NCI-H226 (cell line): Measurements from ENCODE around the gene EDA.

Experiments
- DNase-seq: peaks from one replicate; pipeline ENCODE4 v3.0.0-alpha.2; 2015

The EDA gene

GRCh38 chrX:70030301-70030767 is 414.4 kb downstream of the EDA start:
- peak; percentile 22 for DNase-seq

DNA sequence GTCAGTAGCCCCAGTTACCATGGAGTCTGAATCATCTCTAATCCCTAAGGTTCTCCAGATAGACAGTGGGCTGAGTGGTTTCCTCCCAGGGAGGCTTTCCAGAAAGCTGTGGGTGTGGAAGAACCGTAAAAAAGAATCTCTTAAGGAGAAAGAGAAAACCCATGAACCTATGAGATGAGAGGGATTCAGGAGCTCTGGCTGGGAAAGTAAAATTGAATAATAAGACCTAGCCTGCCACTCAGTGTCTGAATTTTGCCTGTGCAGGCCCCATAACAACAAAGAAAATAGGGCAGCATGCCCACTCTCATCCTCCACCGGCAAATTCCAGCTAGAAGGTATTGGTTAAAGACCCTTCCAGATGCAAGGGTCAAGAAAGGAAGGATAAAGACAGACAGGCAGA is 416.9 kb downstream of the EDA start:
- DNase-seq, result no peak

- DNase-seq, result no peak
Observed at GRCh38 chrX:70033348-70034051, 417.6 kb downstream of the EDA start.

- no peak for DNase-seq
Observed at GRCh38 chrX:70034646-70035045, 418.7 kb downstream of the EDA start.

DNA sequence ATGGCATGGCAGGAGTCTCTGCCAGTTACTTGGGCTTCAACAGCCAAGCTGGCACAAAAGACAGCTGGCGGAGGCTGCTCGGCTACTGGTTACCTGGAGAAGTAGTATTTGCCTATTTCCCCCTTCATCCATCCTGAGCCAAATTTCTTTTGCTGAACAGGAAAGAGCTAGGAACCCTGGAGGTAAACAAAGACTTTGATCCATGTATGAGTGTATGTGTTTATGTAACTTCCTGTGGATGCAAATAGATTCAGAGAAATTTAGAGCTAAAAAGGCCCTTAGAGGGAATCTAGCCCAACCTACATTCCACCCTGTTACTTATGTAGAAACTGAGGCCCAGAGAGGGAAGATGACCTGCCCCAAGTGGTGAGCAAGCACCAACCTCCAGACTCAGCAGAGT is 422.6 kb downstream of the EDA start:
- no peak for DNase-seq

DNA sequence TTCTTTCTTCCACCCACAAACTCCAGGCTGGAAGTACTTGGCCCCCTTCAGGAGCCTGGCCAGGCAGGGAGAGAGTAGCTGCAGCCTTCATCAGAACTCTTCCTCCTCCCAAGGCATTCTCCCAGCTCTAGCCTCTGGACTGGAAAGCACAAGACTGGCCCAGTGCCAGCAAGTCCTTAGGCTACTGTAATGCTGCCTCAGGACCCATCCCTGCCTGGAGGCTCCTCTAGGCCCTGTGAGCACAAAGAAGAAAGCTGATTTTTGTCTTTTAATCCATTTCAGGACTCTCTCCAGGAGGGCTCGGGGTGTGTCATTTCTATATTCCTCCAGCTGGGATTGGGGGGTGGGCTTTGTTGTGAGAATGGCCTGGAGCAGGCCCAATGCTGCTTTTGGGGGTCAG is 423.0 kb downstream of the EDA start:
- DNase-seq, result no peak

GRCh38 chrX:70039758-70040157 is 423.8 kb downstream of the EDA start:
- DNase-seq, result no peak

DNA sequence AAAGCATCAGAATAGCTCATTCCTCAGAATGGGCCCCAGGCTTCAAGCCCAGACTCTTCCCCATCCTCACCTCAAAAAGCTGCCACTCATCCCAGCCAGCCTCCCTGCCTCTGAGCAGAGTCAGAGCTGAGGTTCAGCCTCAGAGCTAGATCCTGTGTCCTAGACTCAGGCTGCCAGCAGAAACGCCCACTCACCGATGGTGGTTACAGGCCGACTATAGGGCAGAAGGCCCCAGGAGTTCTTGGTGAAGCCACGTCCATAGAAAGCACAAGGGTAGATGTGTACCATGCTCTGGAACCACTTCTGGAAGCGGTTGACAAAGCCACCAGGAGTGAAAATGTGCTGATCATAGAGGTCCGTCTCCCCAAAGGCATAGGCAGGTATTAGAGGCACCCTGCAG is 426.1 kb downstream of the EDA start:
- DNase-seq, result no peak

DNA sequence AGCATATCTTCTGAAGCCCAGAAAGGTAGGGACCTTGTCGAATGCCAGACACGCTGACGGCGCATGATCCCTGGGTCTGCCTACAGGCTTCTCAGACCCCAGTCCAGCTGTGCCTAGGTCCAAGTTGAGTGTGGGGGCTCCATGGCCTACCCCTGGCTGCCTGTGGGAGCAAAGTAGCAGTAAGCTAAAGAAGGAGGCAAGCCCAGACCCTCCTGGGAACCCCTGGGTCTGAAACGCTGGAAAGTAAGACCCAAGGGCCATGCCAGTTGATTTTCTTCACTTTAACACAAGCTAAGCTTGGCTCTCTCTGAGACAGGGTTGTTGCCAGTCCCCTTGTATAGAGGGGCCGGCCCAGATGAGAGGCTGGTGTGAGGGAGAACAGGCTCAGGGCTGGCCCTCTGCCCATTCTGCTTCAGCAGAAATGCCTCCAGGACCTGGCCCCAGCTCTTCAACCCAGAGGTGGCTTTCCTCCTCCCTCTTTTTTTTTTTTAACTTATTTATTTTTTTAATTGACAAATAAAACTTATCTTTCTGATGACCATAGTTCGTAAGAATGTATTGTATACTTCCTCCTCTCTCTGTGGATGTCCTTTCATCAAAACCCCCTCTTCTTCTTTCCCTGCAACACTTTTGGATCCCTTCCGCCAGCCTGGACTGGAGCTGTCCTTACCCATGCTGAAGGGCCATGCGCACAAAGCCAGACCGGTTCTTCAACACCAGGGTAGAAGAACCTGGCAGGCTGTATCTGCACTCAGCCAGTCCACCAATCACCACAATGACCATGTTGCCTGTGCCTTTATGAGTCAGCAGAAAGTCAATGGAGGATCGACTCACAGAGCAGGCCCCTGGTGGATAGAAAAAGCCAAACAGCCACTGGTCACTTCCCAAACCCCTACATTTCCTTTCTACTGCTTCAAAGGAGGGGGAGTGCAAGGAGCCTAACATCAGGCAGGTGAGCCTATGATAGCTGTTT is 426.8 kb downstream of the EDA start:
- DNase-seq, result no peak

GRCh38 chrX:70043685-70044084 is 427.8 kb downstream of the EDA start:
- DNase-seq, result no peak

- peak; percentile 24 for DNase-seq
Observed at GRCh38 chrX:70044541-70045245, 428.8 kb downstream of the EDA start.

DNA sequence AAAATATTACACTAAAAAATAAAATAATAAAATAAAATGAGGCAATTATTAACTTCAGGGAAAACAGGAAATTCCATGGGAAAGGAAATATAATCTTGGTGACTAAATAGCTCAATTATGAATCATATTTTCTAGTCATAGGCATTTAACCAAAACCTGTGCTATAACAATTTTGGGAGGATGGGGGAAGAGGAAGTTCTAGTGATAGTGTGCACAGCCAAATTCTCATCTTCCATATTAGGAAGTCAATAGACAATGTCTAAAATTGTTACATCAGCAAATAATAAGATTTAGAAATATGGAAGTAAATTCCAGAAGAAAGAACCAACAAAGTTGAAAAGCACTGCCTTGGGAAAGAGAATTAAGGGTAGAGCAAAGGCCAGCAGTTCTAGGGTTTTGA is 431.1 kb downstream of the EDA start:
- peak; percentile 1 for DNase-seq

DNA sequence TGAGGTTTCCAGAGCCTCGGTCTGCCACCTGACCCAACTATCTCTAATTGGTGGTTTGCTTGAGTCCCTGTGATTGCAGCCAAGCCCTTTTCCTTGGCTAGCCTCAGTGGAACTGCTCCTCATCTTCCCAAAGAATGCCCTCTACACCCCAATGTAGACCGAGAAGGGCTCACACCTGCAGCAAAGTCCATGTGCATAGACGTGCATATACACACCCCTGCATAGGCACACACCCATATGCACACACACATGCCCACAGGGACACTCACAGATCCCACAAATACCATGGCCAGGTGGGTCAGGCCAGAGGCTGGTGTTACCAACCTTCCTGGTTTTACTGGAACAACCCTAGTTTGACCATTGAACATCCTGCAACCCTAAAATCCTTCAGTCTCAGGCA is 433.5 kb downstream of the EDA start:
- no peak for DNase-seq

- no peak for DNase-seq
Observed at GRCh38 chrX:70049925-70050324, 434.0 kb downstream of the EDA start, which contains the start of gene AWAT2. AWAT2 (minus strand) TSS chrX:70049938; CDS start chrX:70049932, 6 bp downstream.

- no peak for DNase-seq
Observed at GRCh38 chrX:70052895-70053615, 437.1 kb downstream of the EDA start.

GRCh38 chrX:70054391-70054790 is 438.5 kb downstream of the EDA start:
- DNase-seq, result no peak

DNA sequence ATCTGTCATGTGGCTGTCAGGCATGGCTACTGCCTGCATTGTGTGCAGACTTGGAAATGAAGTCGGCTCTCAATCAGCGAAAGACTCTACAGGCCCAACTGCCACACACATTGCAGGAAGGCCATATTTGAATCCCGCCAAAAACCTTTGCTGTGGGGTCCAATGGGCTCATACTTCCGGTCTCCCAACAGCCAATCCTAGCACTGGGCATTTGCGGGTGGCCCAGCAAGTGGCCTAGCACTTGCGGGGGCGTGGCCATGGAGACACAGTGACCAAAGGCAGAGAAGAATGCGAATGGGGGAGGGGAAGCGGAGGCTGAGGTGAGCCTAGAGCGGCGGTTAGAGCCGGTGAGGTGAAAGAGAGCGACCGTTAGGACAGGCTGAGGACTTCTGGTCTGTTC is 446.2 kb downstream of the EDA start, which contains the start of gene OTUD6A:
TSS of gene OTUD6A (plus strand) at position 382 of the 400 bp plus-strand sequence. CDS start 68 bp downstream, outside the sequence.
- DNase-seq, result no peak

DNA sequence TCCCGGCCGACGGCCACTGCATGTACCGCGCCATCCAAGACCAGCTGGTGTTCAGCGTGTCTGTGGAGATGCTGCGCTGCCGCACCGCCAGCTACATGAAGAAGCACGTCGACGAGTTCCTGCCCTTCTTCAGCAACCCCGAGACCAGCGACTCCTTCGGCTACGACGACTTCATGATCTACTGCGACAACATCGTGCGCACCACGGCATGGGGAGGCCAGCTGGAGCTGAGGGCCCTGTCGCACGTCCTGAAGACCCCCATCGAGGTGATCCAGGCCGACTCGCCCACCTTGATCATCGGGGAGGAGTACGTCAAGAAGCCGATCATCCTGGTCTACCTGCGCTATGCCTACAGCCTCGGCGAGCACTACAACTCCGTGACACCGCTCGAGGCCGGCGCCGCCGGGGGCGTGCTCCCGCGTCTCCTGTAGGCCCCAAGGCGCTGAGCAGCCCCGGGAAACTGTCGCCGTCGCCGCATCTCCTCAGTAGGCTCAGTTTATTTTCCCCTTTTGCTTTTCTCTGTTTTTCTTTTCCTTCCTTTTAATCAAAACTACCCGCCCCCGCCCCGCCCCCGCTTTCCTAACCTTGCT is 447.1 kb downstream of the EDA start:
- DNase-seq, result no peak

DNA sequence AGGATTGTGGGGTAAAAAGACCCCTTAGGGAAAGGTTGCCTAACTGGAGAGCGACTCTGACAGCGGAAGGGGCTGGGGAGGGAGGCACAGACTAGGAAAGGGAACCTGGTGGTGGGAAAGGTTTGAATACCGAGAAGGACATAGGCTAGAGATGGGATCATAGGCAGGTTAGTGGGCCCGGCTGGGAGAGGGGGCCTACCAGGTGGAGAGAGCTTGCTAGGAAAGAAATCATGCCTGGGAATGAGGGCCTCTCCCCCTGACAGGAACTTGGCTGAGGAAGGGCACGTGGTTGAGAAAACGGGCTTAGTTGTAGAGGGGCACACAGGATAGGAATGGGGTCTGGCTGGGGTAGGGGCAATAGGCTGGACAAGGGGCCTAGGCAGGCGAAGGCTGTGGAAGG is 450.7 kb downstream of the EDA start:
- no peak for DNase-seq

DNA sequence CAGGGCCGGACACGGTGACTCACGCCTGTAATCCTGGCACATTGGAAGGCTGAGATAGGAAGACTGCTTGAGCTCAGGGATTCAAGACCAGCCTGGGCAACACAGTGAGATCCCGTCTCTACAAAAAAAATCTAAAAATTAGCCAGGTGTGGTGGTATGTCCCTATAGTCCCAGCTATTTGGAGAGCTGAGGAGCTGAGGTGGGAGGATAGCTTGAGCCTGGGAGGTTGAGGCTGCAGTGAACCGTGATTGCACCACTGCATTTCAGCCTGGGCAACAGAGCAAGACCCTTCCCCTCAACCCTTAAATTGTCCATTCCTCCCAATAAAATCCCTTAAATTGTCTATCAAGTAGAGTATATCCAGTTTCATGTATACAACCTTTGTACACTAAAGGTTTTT is 463.4 kb downstream of the EDA start:
- no peak for DNase-seq

- no peak for DNase-seq
Observed at GRCh38 chrX:70079870-70080269, 464.0 kb downstream of the EDA start.

GRCh38 chrX:70082723-70083122 is 466.8 kb downstream of the EDA start:
- no peak for DNase-seq
